Measurements from ENCODE around the gene NT5E. TPM values are rescaled to one million over a fixed set of nuclear protein-coding genes. Genes with fewer than 3 reads are reported as not detected.

The NT5E gene
- total and polyA plus RNA-seq, 2 of the 13 experiments (the other 11 are each of a cell fraction or from before 2014, with no cell fraction given), result 9.5 to 33.0 TPM

DNA sequence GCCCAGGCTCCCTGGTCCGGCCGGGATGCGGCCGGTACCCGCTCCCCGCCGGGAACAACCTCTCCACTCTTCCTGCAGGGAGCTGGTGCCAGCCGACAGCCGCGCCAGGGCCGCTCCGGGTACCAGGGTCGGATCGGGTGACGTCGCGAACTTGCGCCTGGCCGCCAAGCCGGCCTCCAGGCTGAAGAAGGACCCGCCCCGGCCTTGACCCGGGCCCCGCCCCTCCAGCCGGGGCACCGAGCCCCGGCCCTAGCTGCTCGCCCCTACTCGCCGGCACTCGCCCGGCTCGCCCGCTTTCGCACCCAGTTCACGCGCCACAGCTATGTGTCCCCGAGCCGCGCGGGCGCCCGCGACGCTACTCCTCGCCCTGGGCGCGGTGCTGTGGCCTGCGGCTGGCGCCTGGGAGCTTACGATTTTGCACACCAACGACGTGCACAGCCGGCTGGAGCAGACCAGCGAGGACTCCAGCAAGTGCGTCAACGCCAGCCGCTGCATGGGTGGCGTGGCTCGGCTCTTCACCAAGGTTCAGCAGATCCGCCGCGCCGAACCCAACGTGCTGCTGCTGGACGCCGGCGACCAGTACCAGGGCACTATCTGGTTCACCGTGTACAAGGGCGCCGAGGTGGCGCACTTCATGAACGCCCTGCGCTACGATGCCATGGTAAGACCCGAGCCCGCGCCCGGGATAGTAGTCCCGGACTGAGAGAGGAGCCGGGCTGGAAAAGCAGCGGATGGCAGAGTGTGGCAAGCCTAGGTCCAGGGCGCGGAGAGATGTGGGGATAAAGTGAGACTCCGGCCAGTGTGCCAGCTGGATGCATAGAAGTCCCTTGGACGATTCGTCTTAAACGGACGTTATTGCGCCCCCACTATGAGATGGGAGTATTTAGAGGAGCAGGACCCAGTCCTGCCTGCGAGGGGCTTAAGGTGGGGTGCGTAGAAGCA lies at the start of gene NT5E (continued):
- TF ChIP-seq, protein P1, sequence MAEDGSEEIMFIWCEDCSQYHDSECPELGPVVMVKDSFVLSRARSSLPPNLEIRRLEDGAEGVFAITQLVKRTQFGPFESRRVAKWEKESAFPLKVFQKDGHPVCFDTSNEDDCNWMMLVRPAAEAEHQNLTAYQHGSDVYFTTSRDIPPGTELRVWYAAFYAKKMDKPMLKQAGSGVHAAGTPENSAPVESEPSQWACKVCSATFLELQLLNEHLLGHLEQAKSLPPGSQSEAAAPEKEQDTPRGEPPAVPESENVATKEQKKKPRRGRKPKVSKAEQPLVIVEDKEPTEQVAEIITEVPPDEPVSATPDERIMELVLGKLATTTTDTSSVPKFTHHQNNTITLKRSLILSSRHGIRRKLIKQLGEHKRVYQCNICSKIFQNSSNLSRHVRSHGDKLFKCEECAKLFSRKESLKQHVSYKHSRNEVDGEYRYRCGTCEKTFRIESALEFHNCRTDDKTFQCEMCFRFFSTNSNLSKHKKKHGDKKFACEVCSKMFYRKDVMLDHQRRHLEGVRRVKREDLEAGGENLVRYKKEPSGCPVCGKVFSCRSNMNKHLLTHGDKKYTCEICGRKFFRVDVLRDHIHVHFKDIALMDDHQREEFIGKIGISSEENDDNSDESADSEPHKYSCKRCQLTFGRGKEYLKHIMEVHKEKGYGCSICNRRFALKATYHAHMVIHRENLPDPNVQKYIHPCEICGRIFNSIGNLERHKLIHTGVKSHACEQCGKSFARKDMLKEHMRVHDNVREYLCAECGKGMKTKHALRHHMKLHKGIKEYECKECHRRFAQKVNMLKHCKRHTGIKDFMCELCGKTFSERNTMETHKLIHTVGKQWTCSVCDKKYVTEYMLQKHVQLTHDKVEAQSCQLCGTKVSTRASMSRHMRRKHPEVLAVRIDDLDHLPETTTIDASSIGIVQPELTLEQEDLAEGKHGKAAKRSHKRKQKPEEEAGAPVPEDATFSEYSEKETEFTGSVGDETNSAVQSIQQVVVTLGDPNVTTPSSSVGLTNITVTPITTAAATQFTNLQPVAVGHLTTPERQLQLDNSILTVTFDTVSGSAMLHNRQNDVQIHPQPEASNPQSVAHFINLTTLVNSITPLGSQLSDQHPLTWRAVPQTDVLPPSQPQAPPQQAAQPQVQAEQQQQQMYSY (CRISPR knock-in tag; IDR thresholded peaks at IDR 0.05), result peak; percentile 67; the same call in 1 of the 2 replicates
- TF ChIP-seq CCAR2 (optimal IDR thresholded peaks at IDR 0.05; ENCODE audit: low read depth, low read length), result no peak
- no peak for TF ChIP-seq ZNF44 (CRISPR knock-in tag; IDR thresholded peaks at IDR 0.05)
- no peak for TF ChIP-seq ZNF562 (CRISPR knock-in tag; IDR thresholded peaks at IDR 0.05; ENCODE audit: borderline replicate concordance)
- TF ChIP-seq ZSCAN9 (CRISPR knock-in tag; IDR thresholded peaks at IDR 0.05; ENCODE audit: borderline replicate concordance), result no peak
- TF ChIP-seq, protein P2, sequence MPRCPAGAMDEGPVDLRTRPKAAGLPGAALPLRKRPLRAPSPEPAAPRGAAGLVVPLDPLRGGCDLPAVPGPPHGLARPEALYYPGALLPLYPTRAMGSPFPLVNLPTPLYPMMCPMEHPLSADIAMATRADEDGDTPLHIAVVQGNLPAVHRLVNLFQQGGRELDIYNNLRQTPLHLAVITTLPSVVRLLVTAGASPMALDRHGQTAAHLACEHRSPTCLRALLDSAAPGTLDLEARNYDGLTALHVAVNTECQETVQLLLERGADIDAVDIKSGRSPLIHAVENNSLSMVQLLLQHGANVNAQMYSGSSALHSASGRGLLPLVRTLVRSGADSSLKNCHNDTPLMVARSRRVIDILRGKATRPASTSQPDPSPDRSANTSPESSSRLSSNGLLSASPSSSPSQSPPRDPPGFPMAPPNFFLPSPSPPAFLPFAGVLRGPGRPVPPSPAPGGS (CRISPR knock-in tag; IDR thresholded peaks at IDR 0.05), result no peak
- TF ChIP-seq PCBP2 (optimal IDR thresholded peaks at IDR 0.05; ENCODE audit: low read depth, low read length, poor library complexity, severe bottlenecking), result no peak
- TF ChIP-seq ZNF10 (CRISPR knock-in tag; IDR thresholded peaks at IDR 0.05; ENCODE audit: borderline replicate concordance, low read depth), result no peak
- TF ChIP-seq ZNF674 (CRISPR knock-in tag; IDR thresholded peaks at IDR 0.05; ENCODE audit: low read depth), result 0 out of 2 replicates have a peak, but pooled peaks have one; percentile 41
- no peak for TF ChIP-seq ZNF670 (CRISPR knock-in tag; IDR thresholded peaks at IDR 0.05; ENCODE audit: borderline replicate concordance)
- TF ChIP-seq, protein P3, sequence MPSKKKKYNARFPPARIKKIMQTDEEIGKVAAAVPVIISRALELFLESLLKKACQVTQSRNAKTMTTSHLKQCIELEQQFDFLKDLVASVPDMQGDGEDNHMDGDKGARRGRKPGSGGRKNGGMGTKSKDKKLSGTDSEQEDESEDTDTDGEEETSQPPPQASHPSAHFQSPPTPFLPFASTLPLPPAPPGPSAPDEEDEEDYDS (CRISPR knock-in tag; IDR thresholded peaks at IDR 0.05), result peak; percentile 54
- TF ChIP-seq, protein P4, sequence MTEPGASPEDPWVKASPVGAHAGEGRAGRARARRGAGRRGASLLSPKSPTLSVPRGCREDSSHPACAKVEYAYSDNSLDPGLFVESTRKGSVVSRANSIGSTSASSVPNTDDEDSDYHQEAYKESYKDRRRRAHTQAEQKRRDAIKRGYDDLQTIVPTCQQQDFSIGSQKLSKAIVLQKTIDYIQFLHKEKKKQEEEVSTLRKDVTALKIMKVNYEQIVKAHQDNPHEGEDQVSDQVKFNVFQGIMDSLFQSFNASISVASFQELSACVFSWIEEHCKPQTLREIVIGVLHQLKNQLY (CRISPR knock-in tag; IDR thresholded peaks at IDR 0.05), result no peak
- TF ChIP-seq KDM4B (CRISPR knock-in tag; IDR thresholded peaks at IDR 0.05), result no peak
- TF ChIP-seq ZNF737 (CRISPR knock-in tag; IDR thresholded peaks at IDR 0.05; ENCODE audit: borderline replicate concordance), result 0 out of 2 replicates have a peak, but pooled peaks have one; percentile 38
- no peak for TF ChIP-seq ADNP (CRISPR knock-in tag; IDR thresholded peaks at IDR 0.05)
- no peak for TF ChIP-seq PHF20 (CRISPR knock-in tag; IDR thresholded peaks at IDR 0.05)
- TF ChIP-seq, protein P5, sequence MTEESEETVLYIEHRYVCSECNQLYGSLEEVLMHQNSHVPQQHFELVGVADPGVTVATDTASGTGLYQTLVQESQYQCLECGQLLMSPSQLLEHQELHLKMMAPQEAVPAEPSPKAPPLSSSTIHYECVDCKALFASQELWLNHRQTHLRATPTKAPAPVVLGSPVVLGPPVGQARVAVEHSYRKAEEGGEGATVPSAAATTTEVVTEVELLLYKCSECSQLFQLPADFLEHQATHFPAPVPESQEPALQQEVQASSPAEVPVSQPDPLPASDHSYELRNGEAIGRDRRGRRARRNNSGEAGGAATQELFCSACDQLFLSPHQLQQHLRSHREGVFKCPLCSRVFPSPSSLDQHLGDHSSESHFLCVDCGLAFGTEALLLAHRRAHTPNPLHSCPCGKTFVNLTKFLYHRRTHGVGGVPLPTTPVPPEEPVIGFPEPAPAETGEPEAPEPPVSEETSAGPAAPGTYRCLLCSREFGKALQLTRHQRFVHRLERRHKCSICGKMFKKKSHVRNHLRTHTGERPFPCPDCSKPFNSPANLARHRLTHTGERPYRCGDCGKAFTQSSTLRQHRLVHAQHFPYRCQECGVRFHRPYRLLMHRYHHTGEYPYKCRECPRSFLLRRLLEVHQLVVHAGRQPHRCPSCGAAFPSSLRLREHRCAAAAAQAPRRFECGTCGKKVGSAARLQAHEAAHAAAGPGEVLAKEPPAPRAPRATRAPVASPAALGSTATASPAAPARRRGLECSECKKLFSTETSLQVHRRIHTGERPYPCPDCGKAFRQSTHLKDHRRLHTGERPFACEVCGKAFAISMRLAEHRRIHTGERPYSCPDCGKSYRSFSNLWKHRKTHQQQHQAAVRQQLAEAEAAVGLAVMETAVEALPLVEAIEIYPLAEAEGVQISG (CRISPR knock-in tag; IDR thresholded peaks at IDR 0.05), result peak; percentile 66; the same call in 1 of the 2 replicates
- TF ChIP-seq, protein P6, sequence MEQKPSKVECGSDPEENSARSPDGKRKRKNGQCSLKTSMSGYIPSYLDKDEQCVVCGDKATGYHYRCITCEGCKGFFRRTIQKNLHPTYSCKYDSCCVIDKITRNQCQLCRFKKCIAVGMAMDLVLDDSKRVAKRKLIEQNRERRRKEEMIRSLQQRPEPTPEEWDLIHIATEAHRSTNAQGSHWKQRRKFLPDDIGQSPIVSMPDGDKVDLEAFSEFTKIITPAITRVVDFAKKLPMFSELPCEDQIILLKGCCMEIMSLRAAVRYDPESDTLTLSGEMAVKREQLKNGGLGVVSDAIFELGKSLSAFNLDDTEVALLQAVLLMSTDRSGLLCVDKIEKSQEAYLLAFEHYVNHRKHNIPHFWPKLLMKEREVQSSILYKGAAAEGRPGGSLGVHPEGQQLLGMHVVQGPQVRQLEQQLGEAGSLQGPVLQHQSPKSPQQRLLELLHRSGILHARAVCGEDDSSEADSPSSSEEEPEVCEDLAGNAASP (CRISPR knock-in tag; IDR thresholded peaks at IDR 0.05; ENCODE audit: borderline replicate concordance), result peak; percentile 80

Measured in HepG2 (cell line).